ENCODE data around the gene AGO1. TPM values are rescaled to one million over a fixed set of nuclear protein-coding genes. Genes with fewer than 3 reads are reported as not detected.

AGO1 gene
- total RNA-seq, 1 donor from 2014 or later: 103 TPM

DNA sequence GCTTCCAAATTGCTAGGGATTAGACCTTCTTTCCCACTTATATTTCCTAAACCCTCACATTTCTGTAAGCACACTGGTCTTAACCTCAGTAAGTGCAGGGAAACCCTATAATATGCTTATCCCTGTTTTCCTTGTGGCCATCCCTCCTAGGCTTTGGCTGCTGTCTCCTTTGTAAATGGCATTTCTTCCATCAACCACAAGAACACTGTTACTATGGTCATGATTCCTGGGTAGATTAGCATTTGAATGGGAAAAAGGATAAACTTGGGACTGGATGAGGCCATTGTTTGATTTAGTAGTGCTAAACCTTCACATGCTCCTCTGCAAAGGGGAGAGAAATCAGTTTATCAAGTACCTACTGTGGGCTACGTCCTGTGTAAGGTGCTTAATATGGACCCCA is 31.7 kb downstream of the AGO1 start:
- DNase-seq: no peak
- Mint-ChIP-seq H3K4me3 (ENCODE audit: unreplicated experiment) (peak overlapping the region; percentile 36), H3K27me3 (ENCODE audit: unreplicated experiment) (no peaks in the 10 kb centered on the region), H3K9me3 (ENCODE audit: unreplicated experiment) (peaks cover 5% of the 10 kb centered on the region), H3K36me3 (ENCODE audit: unreplicated experiment) (peaks cover 5% of the 10 kb centered on the region), H3K27ac (ENCODE audit: unreplicated experiment) (no peak overlapping the region), H3K4me1 (ENCODE audit: low read depth, unreplicated experiment) (no peaks in the 10 kb centered on the region)
- TF ChIP-seq, protein P1, sequence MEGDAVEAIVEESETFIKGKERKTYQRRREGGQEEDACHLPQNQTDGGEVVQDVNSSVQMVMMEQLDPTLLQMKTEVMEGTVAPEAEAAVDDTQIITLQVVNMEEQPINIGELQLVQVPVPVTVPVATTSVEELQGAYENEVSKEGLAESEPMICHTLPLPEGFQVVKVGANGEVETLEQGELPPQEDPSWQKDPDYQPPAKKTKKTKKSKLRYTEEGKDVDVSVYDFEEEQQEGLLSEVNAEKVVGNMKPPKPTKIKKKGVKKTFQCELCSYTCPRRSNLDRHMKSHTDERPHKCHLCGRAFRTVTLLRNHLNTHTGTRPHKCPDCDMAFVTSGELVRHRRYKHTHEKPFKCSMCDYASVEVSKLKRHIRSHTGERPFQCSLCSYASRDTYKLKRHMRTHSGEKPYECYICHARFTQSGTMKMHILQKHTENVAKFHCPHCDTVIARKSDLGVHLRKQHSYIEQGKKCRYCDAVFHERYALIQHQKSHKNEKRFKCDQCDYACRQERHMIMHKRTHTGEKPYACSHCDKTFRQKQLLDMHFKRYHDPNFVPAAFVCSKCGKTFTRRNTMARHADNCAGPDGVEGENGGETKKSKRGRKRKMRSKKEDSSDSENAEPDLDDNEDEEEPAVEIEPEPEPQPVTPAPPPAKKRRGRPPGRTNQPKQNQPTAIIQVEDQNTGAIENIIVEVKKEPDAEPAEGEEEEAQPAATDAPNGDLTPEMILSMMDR (IDR thresholded peaks at IDR 0.05; ENCODE audit: partially characterized antibody, unreplicated experiment): no peak

DNA sequence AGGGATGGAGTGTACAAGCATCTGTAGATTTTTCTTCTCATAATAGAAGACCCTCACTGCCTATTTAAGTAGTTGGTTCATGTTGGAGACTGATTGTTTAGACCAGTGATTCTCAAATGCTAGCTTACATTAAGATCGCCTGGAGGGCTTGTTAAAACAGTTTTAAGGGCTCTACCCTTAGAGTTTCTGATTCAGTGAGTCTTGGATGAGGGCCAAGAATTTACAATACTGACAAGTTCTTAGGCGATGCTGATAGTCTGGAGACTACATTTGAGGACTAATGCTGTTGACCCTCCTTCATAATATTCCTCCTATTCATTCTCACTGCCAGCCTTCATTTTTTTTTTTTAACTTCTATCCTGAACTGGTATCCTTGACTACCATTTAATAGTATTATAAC is 32.7 kb downstream of the AGO1 start:
- H3K9me3 Mint-ChIP-seq (ENCODE audit: unreplicated experiment): peaks cover 5% of the 10 kb centered on the region
- no peaks in the 10 kb centered on the region for H3K27me3 Mint-ChIP-seq (ENCODE audit: unreplicated experiment)
- no peaks in the 10 kb centered on the region for H3K4me1 Mint-ChIP-seq (ENCODE audit: low read depth, unreplicated experiment)
- H3K27ac Mint-ChIP-seq (ENCODE audit: unreplicated experiment): no peak overlapping the region
- no peak overlapping the region for H3K4me3 Mint-ChIP-seq (ENCODE audit: unreplicated experiment)
- TF ChIP-seq, protein P1 (IDR thresholded peaks at IDR 0.05; ENCODE audit: partially characterized antibody, unreplicated experiment): no peak
- no peak for DNase-seq
- H3K36me3 Mint-ChIP-seq (ENCODE audit: unreplicated experiment): peaks cover 8% of the 10 kb centered on the region

DNA sequence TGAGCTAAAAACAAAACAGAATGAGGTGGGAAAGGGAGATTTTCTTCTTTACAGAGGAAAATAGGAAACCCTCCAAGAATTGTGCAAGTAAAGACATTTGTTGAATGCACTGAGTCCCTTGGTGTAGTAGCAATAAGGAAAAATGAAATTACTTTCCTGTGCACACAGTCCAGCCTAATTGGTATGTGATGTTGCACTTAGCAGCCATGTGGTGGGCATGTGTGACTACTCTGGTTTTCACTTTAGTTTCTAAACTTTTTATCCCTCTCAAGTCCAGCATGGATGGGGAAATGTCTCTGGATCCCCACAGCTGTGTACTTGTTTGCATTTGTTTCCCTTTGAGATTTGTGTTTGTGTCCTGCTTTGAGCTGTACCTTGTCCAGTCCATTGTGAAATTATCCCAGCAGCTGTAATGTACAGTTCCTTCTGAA is 40.8 kb downstream of the AGO1 start:
- Mint-ChIP-seq H3K27me3 (ENCODE audit: unreplicated experiment) (peaks cover 2% of the 10 kb centered on the region), H3K27ac (ENCODE audit: unreplicated experiment) (no peak overlapping the region), H3K36me3 (ENCODE audit: unreplicated experiment) (peaks cover 11% of the 10 kb centered on the region), H3K9me3 (ENCODE audit: unreplicated experiment) (peaks cover 5% of the 10 kb centered on the region), H3K4me1 (ENCODE audit: low read depth, unreplicated experiment) (peaks cover 18% of the 10 kb centered on the region), H3K4me3 (ENCODE audit: unreplicated experiment) (no peak overlapping the region)
- TF ChIP-seq, protein P1 (IDR thresholded peaks at IDR 0.05; ENCODE audit: partially characterized antibody, unreplicated experiment): no peak
- no peak for DNase-seq

DNA sequence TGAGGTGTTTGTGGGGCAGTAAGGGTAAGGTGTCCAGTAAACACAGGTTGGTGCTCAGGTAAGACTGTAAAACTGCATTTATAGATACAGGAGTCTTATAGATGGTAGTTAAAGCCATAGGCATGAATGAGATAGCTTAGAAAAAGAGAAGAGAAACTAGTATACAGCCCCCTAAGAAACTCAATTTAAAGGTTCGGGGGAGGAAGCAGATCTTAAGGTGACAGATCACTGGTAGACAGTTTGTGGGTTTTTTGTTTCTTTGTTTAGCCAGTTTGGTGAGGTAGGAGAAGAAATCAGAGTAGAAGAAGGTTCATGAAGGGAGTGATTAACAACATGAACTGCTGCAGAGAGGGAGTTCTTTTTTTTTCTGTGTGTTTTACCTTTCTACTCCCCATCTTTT is 41.8 kb downstream of the AGO1 start:
- TF ChIP-seq, protein P1 (IDR thresholded peaks at IDR 0.05; ENCODE audit: partially characterized antibody, unreplicated experiment): no peak
- Mint-ChIP-seq H3K27ac (ENCODE audit: unreplicated experiment) (no peak overlapping the region), H3K4me1 (ENCODE audit: low read depth, unreplicated experiment) (peaks cover 22% of the 10 kb centered on the region), H3K9me3 (ENCODE audit: unreplicated experiment) (peaks cover 2% of the 10 kb centered on the region), H3K4me3 (ENCODE audit: unreplicated experiment) (no peak overlapping the region), H3K36me3 (ENCODE audit: unreplicated experiment) (peaks cover 11% of the 10 kb centered on the region), H3K27me3 (ENCODE audit: unreplicated experiment) (peaks cover 2% of the 10 kb centered on the region)
- DNase-seq: no peak

DNA sequence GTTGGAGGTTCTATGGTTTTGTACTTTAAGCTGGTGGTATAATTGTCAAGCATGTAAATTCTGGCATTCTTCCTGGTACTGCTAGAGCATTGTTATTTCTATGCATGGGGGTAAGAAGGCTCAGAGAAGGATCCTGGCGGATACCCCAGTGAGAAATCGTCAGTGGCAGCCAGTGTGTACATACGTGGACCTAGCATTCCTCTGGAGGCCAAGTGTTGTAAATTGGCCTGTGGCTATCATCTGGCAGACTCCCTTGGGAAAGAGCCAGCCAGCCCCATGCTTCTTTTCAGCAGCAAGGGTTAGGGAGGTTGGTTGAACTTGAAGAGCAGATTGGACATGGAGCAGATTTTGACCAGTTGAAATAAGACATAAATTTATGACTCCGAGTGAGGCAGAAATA is 42.7 kb downstream of the AGO1 start:
- no peak overlapping the region for H3K4me3 Mint-ChIP-seq (ENCODE audit: unreplicated experiment)
- H3K27me3 Mint-ChIP-seq (ENCODE audit: unreplicated experiment): peaks cover 6% of the 10 kb centered on the region

More for the DNA sequence above, 42.7 kb downstream of the AGO1 start:
- H3K27ac Mint-ChIP-seq (ENCODE audit: unreplicated experiment): no peak overlapping the region
- peaks cover 22% of the 10 kb centered on the region for H3K4me1 Mint-ChIP-seq (ENCODE audit: low read depth, unreplicated experiment)
- H3K36me3 Mint-ChIP-seq (ENCODE audit: unreplicated experiment): peaks cover 7% of the 10 kb centered on the region
- TF ChIP-seq, protein P1 (IDR thresholded peaks at IDR 0.05; ENCODE audit: partially characterized antibody, unreplicated experiment): no peak
- DNase-seq: peak; percentile 35
- peaks cover 6% of the 10 kb centered on the region for H3K9me3 Mint-ChIP-seq (ENCODE audit: unreplicated experiment)

All from glutamatergic neuron (in vitro differentiated cells).